Activated CD4-positive, alpha-beta T cell treated with anti-CD3 and anti-CD28 coated beads, Interleukin-2, amount 10 ng/mL, durations not matched to agents 7 days and 5 days (primary cell): ENCODE results near the gene GNB1. TPM values are rescaled to one million over a fixed set of nuclear protein-coding genes. Genes with fewer than 3 reads are reported as not detected.

Experiments
- CTCF ChIA-PET: fragments of 350-600 bp; sonication (Branson Sonifier 250); formaldehyde crosslinking; loops from one replicate; lab custom pipeline; 2021; ENCODE audit warnings: antibody characterized with exemption; lab: Charles Lee
- POLR2A ChIA-PET: fragments of 350-600 bp; sonication (Branson Sonifier 250); formaldehyde crosslinking; loops from one replicate; lab custom pipeline; 2021; ENCODE audit warnings: antibody characterized with exemption; lab: Charles Lee
- DNase-seq: peaks from one replicate; pipeline ENCODE4 v3.0.0-alpha.2; 2020
- H3K27ac Mint-ChIP-seq: one replicate; pipeline ENCODE4 v1.8.0; 2021; ENCODE audit warnings: mild to moderate bottlenecking, moderate library complexity, mixed read lengths
- H3K27me3 Mint-ChIP-seq: one replicate; pipeline ENCODE4 v1.8.0; 2021; ENCODE audit warnings: mixed read lengths
- H3K36me3 Mint-ChIP-seq: one replicate; pipeline ENCODE4 v1.8.0; 2021; ENCODE audit warnings: low read depth, mixed read lengths
- H3K4me1 Mint-ChIP-seq: one replicate; pipeline ENCODE4 v1.8.0; 2021; ENCODE audit warnings: mixed read lengths
- H3K4me3 Mint-ChIP-seq: one replicate; pipeline ENCODE4 v1.8.0; 2021; ENCODE audit warnings: mild to moderate bottlenecking, moderate library complexity, mixed read lengths
- H3K9me3 Mint-ChIP-seq: one replicate; pipeline ENCODE4 v1.8.0; 2021; ENCODE audit warnings: mixed read lengths
- total RNA-seq, 2 experiments: library from RNA; stranded (reverse); gene quantifications; one replicate each; pipeline ENCODE4 v1.2.3, GENCODE V29; 2021

Gene GNB1
- total RNA-seq, 2 experiments from 2014 or later = 368 to 454 TPM

GRCh38 chr1:1759456-1760344, 131.2 kb downstream of the GNB1 start:
- DNase-seq = no peak
- Mint-ChIP-seq H3K9me3 (no peaks in the 10 kb centered on the region), H3K27me3 (no peaks in the 10 kb centered on the region), H3K4me3 (no peak overlapping the region), H3K36me3 (peaks cover 23% of the 10 kb centered on the region), H3K27ac (peak overlapping the region; percentile 50), H3K4me1 (no peaks in the 10 kb centered on the region)
- POLR2A ChIA-PET = no interaction called here
- CTCF ChIA-PET = no interaction called here

GRCh38 chr1:1758692-1759455, 132.0 kb downstream of the GNB1 start:
- H3K9me3 Mint-ChIP-seq = no peaks in the 10 kb centered on the region
- H3K27me3 Mint-ChIP-seq = no peaks in the 10 kb centered on the region
- H3K36me3 Mint-ChIP-seq = peaks cover 19% of the 10 kb centered on the region
- no peaks in the 10 kb centered on the region for H3K4me1 Mint-ChIP-seq
- no peak overlapping the region for H3K4me3 Mint-ChIP-seq
- H3K27ac Mint-ChIP-seq = no peak overlapping the region
- POLR2A ChIA-PET = interaction anchor here (0.6 kb wide), 1 partner anchor 747 kb away, joined by 5 read pairs; no protein-coding TSS in a partner anchor
- no peak for DNase-seq
- CTCF ChIA-PET = interaction anchor here (0.7 kb wide), 1 partner anchor 150 kb away, joined by 3 read pairs; no protein-coding TSS in a partner anchor

- Mint-ChIP-seq H3K27ac (no peak overlapping the region), H3K4me3 (no peak overlapping the region), H3K4me1 (no peaks in the 10 kb centered on the region), H3K9me3 (no peaks in the 10 kb centered on the region), H3K36me3 (peaks cover 19% of the 10 kb centered on the region), H3K27me3 (no peaks in the 10 kb centered on the region)
- POLR2A ChIA-PET = interaction anchor here (0.6 kb wide), 1 partner anchor 748 kb away, joined by 5 read pairs; no protein-coding TSS in a partner anchor
- CTCF ChIA-PET = interaction anchor here (0.7 kb wide), 1 partner anchor 151 kb away, joined by 3 read pairs; no protein-coding TSS in a partner anchor
- DNase-seq = no peak
Observed at GRCh38 chr1:1758059-1758621, 132.7 kb downstream of the GNB1 start.

GRCh38 chr1:1757422-1758058, 133.3 kb downstream of the GNB1 start:
- Mint-ChIP-seq H3K9me3 (no peaks in the 10 kb centered on the region), H3K4me3 (no peak overlapping the region), H3K27me3 (no peaks in the 10 kb centered on the region), H3K36me3 (peaks cover 19% of the 10 kb centered on the region), H3K27ac (peak overlapping the region; percentile 60), H3K4me1 (no peaks in the 10 kb centered on the region)
- ChIA-PET CTCF (no interaction called here), POLR2A (no interaction called here)
- no peak for DNase-seq

- Mint-ChIP-seq H3K9me3 (no peaks in the 10 kb centered on the region), H3K4me3 (no peak overlapping the region), H3K27ac (no peak overlapping the region), H3K27me3 (no peaks in the 10 kb centered on the region), H3K36me3 (peaks cover 19% of the 10 kb centered on the region), H3K4me1 (no peaks in the 10 kb centered on the region)
- CTCF ChIA-PET = no interaction called here
- no peak for DNase-seq
- POLR2A ChIA-PET = no interaction called here
Observed at GRCh38 chr1:1756661-1757421, 134.0 kb downstream of the GNB1 start.

GRCh38 chr1:1755852-1756251, 135.0 kb downstream of the GNB1 start:
- no peak for DNase-seq
- POLR2A ChIA-PET = no interaction called here

GRCh38 chr1:1755426-1755825, 135.5 kb downstream of the GNB1 start:
- Mint-ChIP-seq H3K27ac (no peak overlapping the region), H3K4me3 (no peak overlapping the region), H3K27me3 (no peaks in the 10 kb centered on the region), H3K36me3 (peaks cover 15% of the 10 kb centered on the region), H3K4me1 (no peaks in the 10 kb centered on the region), H3K9me3 (no peaks in the 10 kb centered on the region)
- ChIA-PET CTCF (interaction anchor here (1.3 kb wide), 2 partner anchors 13 to 24 kb away, joined by 4 to 6 read pairs; no protein-coding TSS in a partner anchor), POLR2A (no interaction called here)
- no peak for DNase-seq

More at GRCh38 chr1:1755852-1756251, 135.0 kb downstream of the GNB1 start:
- Mint-ChIP-seq H3K4me3 (no peak overlapping the region), H3K9me3 (no peaks in the 10 kb centered on the region), H3K36me3 (peaks cover 15% of the 10 kb centered on the region), H3K27ac (no peak overlapping the region), H3K4me1 (no peaks in the 10 kb centered on the region), H3K27me3 (no peaks in the 10 kb centered on the region)
- CTCF ChIA-PET = interaction anchor here (1.3 kb wide), 1 partner anchor 24 kb away, joined by 6 read pairs; no protein-coding TSS in a partner anchor

- CTCF ChIA-PET = interaction anchor here (1.3 kb wide), 1 partner anchor 14 kb away, joined by 4 read pairs; no protein-coding TSS in a partner anchor
- no peaks in the 10 kb centered on the region for H3K9me3 Mint-ChIP-seq
- H3K4me1 Mint-ChIP-seq = peaks cover 2% of the 10 kb centered on the region
- H3K4me3 Mint-ChIP-seq = no peak overlapping the region
- POLR2A ChIA-PET = no interaction called here
- H3K36me3 Mint-ChIP-seq = peaks cover 13% of the 10 kb centered on the region
- DNase-seq = no peak
- no peaks in the 10 kb centered on the region for H3K27me3 Mint-ChIP-seq
- H3K27ac Mint-ChIP-seq = no peak overlapping the region
Observed at GRCh38 chr1:1754051-1754815, 136.7 kb downstream of the GNB1 start.

- Mint-ChIP-seq H3K9me3 (no peaks in the 10 kb centered on the region), H3K27me3 (no peaks in the 10 kb centered on the region), H3K4me1 (peaks cover 2% of the 10 kb centered on the region), H3K27ac (no peak overlapping the region), H3K4me3 (no peak overlapping the region), H3K36me3 (peaks cover 11% of the 10 kb centered on the region)
- POLR2A ChIA-PET = no interaction called here
- CTCF ChIA-PET = no interaction called here
- DNase-seq = no peak
Observed at GRCh38 chr1:1753607-1754005, 137.3 kb downstream of the GNB1 start.

- Mint-ChIP-seq H3K4me1 (peaks cover 5% of the 10 kb centered on the region), H3K4me3 (no peak overlapping the region), H3K9me3 (no peaks in the 10 kb centered on the region), H3K27ac (no peak overlapping the region), H3K36me3 (peaks cover 7% of the 10 kb centered on the region), H3K27me3 (no peaks in the 10 kb centered on the region)
- no peak for DNase-seq
- POLR2A ChIA-PET = no interaction called here
- CTCF ChIA-PET = no interaction called here
Observed at GRCh38 chr1:1752636-1753606, 138.0 kb downstream of the GNB1 start.
